Retinal pigment epithelial cell (primary cell): Measurements from ENCODE around the gene ECPAS.
"Not testable (repeated sequence)": the region's sequence is repeated elsewhere in the genome, so short reads cannot be mapped to it uniquely, and the experiment has no call there.

Source experiments
- DNase-seq: peaks from one replicate; pipeline ENCODE4 v3.0.0-alpha.2; 2010; ENCODE audit warnings: low read depth
- H3K4me3 ChIP-seq: 2 replicates; pipeline ENCODE4 v1.5.1; 2011; ENCODE audit warnings: mild to moderate bottlenecking, low read length, control low read depth, moderate library complexity
- CTCF ChIP-seq: conservative IDR thresholded peaks from 2 replicates; pipeline ENCODE4 v1.5.1; 2011; ENCODE audit warnings: low read depth, low read length, control low read depth, inconsistent platforms

Gene ECPAS

DNA sequence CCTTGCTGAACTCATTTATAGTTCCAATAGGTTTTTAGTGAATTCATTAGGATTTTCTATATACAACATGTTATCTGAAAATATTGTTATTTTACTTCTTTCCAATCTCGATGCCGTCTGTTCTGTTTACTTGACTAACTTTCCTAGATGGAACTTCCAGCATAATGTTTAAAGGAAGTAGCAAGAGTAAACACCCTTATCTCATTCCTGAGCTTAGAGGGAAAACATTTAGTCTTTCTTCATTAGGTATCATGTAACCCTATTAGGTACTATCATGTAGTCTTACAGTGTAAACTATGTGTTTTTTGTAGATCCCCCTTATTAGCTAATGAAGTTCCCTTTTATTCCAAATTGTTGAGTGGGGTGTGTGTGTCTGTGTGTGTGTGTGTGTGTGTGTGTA is 131.6 kb downstream of the ECPAS start:
- TF ChIP-seq CTCF = no peak
- no peak overlapping the region for H3K4me3 ChIP-seq
- no peak for DNase-seq

- H3K4me3 ChIP-seq = no peak overlapping the region
- no peak for DNase-seq
- no peak for TF ChIP-seq CTCF
Measured at GRCh38 chr9:111350556-111350955, 133.6 kb downstream of the ECPAS start.

- TF ChIP-seq CTCF = no peak
- DNase-seq = no peak
- no peak overlapping the region for H3K4me3 ChIP-seq
Measured at GRCh38 chr9:111349766-111350165, 134.4 kb downstream of the ECPAS start.

DNA sequence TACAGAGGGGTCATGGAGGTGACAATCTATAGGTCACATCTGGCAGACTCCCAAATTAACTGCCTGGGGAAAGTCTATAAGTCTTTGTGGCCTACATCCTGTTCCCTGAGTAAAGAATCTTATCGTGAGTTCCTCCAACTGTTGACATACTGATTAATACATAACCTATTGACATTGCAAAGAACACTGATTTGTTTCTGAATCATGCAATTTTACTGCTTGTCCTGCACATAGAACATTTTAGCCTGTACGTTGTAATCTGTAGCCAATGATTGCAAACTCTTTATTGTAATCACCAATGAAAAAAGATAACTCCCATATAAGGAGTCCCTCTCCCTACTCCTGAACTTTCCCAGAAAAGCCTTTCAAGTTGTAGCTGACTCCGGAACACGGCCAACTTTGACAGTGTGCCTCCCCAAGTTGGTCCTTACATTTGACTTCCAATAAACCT is 135.3 kb downstream of the ECPAS start:
- no peak for TF ChIP-seq CTCF
- no peak overlapping the region for H3K4me3 ChIP-seq
- DNase-seq = no peak

DNA sequence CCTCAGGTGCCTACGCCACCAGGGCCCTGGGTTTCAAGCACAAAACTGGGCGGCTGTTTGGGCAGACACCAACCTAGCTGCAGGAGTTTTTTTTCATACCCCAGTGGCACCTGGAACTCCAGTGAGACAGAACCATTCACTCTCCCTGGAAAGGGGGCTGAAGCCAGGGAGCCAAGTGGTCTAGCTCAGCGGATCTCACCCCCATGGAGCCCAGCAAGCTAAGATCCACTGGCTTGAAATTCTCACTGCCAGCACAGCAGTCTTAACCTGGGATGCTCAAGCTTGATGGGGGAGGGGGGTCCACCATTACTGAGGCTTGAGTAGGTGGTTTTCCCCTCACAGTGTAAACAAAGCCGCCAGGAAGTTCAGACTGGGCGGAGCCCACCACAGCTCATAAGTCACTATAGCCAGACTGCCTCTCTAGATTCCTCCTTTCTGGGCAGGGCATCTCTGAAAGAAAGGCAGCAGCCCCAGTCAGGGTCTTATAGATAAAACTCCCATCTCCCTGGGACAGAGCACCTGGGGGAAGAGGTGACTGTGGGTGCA is 149.8 kb downstream of the ECPAS start:
- DNase-seq, H3K4me3 ChIP-seq: not testable (repeated sequence)

GRCh38 chr9:111330124-111330523 is 154.1 kb downstream of the ECPAS start, which contains the start of gene OR2K2:
Gene OR2K2, minus strand, starts transcription at chr9:111330224. Its CDS starts 1,791 bp downstream, at chr9:111328433.
- TF ChIP-seq CTCF = no peak
- no peak within 1 kb of the TSS for H3K4me3 ChIP-seq
- no peak for DNase-seq

GRCh38 chr9:111320631-111321030 is 163.6 kb downstream of the ECPAS start:
- TF ChIP-seq CTCF = no peak
- no peak for DNase-seq
- no peak overlapping the region for H3K4me3 ChIP-seq
